CD14-positive monocyte (primary cell): ENCODE data around the gene PLS1. TPM values are rescaled to one million over a fixed set of nuclear protein-coding genes. Genes with fewer than 3 reads are reported as not detected.
"Not testable (repeated sequence)": the region's sequence is repeated elsewhere in the genome, so short reads cannot be mapped to it uniquely, and the experiment has no call there.

Source experiments
- DNase-seq, 3 donors: peaks; one replicate each; pipeline ENCODE4 v3.0.0-alpha.2; 2011 to 2022
- H2AFZ ChIP-seq: 2 replicates; pipeline ENCODE4 v1.6.0; 2012; ENCODE audit warnings: mild to moderate bottlenecking, low read depth, low read length, inconsistent platforms; ENCODE audit not compliant: insufficient read depth, poor library complexity, severe bottlenecking
- H3K27ac ChIP-seq, 2 donors: 1 replicate in 1 of 2; 2 replicates in 1 of 2; pipeline ENCODE4 v1.5.1; 2012 to 2013; ENCODE audit warnings: low read length in 2 of 2, control low read depth in 1 of 2, inconsistent platforms in 1 of 2, low read depth in 1 of 2, mild to moderate bottlenecking in 1 of 2
- H3K27me3 ChIP-seq, 2 donors: one replicate each; pipeline versions ENCODE4 v1.6.0 to v1.6.1; 2011 to 2013; ENCODE audit warnings: low read length in 2 of 2; ENCODE audit not compliant: control insufficient read depth in 2 of 2, insufficient read depth in 2 of 2
- H3K36me3 ChIP-seq, 2 donors: replicated peaks in 1 of 2; 1 replicate in 1 of 2; 2 replicates in 1 of 2; pipeline versions ENCODE4 v1.5.1 to v1.6.1; 2012 to 2013; ENCODE audit warnings: low read length in 2 of 2, control low read depth in 1 of 2, inconsistent platforms in 1 of 2, mild to moderate bottlenecking in 1 of 2; ENCODE audit not compliant: insufficient read depth in 2 of 2, control insufficient read depth in 1 of 2
- H3K4me1 ChIP-seq, 2 donors: 1 replicate in 1 of 2; 2 replicates in 1 of 2; pipeline versions ENCODE4 v1.5.1 to v1.6.1; 2012 to 2013; ENCODE audit warnings: low read length in 2 of 2, control low read depth in 1 of 2, inconsistent platforms in 1 of 2, mild to moderate bottlenecking in 1 of 2, moderate library complexity in 1 of 2; ENCODE audit not compliant: insufficient read depth in 2 of 2, control insufficient read depth in 1 of 2
- H3K4me2 ChIP-seq: replicated peaks from 2 replicates; pipeline ENCODE3; 2012; ENCODE audit warnings: low read length, moderate library complexity, mild to moderate bottlenecking; ENCODE audit not compliant: poor library complexity, severe bottlenecking; ENCODE audit errors: extremely low read depth
- H3K4me3 ChIP-seq, 3 experiments: fragments of 200-600 bp in 1 of 3; sonication (generic) in 1 of 3; replicated peaks in 1 of 3; 1 replicate in 2 of 3; 2 replicates in 1 of 3; pipeline ENCODE4 v1.5.1; 2011 to 2013; ENCODE audit warnings: low read length in 3 of 3, mild to moderate bottlenecking in 3 of 3, control low read depth in 2 of 3, low read depth in 2 of 3, inconsistent platforms in 1 of 3, moderate library complexity in 1 of 3
- H3K79me2 ChIP-seq: 2 replicates; pipeline ENCODE4 v1.6.0; 2012; ENCODE audit warnings: mild to moderate bottlenecking, control low read depth, inconsistent platforms, low read length, moderate library complexity; ENCODE audit not compliant: insufficient read depth
- H3K9ac ChIP-seq: 2 replicates; pipeline ENCODE4 v1.6.0; 2017; ENCODE audit warnings: low read length, mild to moderate bottlenecking; ENCODE audit not compliant: insufficient read depth, poor library complexity, severe bottlenecking
- H3K9me3 ChIP-seq, 2 donors: replicated peaks in 1 of 2; 1 replicate in 1 of 2; 2 replicates in 1 of 2; pipeline versions ENCODE4 v1.5.1 to v1.6.1; 2012 to 2013; ENCODE audit warnings: low read length in 2 of 2, control low read depth in 1 of 2; ENCODE audit not compliant: control insufficient read depth in 1 of 2, insufficient read depth in 1 of 2
- H4K20me1 ChIP-seq: 2 replicates; pipeline ENCODE4 v1.6.0; 2012; ENCODE audit warnings: mild to moderate bottlenecking, low read length, control low read depth, moderate library complexity; ENCODE audit not compliant: insufficient read depth
- H3K27ac Mint-ChIP-seq, 7 donors: one replicate each; pipeline ENCODE4 v1.8.0; 2020; ENCODE audit warnings: mild to moderate bottlenecking in 7 of 7, mixed read lengths in 7 of 7, moderate library complexity in 6 of 7, inconsistent platforms in 2 of 7
- H3K27me3 Mint-ChIP-seq, 3 donors: one replicate each; pipeline ENCODE4 v1.8.0; 2021 to 2022; ENCODE audit warnings: low read depth in 3 of 3, mild to moderate bottlenecking in 3 of 3, mixed read lengths in 3 of 3, moderate library complexity in 3 of 3, inconsistent platforms in 1 of 3
- H3K36me3 Mint-ChIP-seq, 2 donors: one replicate each; pipeline ENCODE4 v1.8.0; 2020; ENCODE audit warnings: mixed read lengths in 2 of 2, inconsistent platforms in 1 of 2, mild to moderate bottlenecking in 1 of 2
- H3K4me1 Mint-ChIP-seq: one replicate; pipeline ENCODE4 v1.8.0; 2020; ENCODE audit warnings: mild to moderate bottlenecking, mixed read lengths
- H3K4me3 Mint-ChIP-seq, 2 donors: one replicate each; pipeline ENCODE4 v1.8.0; 2020; ENCODE audit warnings: mild to moderate bottlenecking in 2 of 2, mixed read lengths in 2 of 2, moderate library complexity in 1 of 2
- H3K9me3 Mint-ChIP-seq, 7 donors: one replicate each; pipeline ENCODE4 v1.8.0; 2020 to 2022; ENCODE audit warnings: mixed read lengths in 7 of 7, mild to moderate bottlenecking in 6 of 7, moderate library complexity in 6 of 7, inconsistent platforms in 2 of 7
- WGBS: methylation state at CpG from one replicate; pipeline ENCODE4 v1.1.5; 2013; ENCODE audit warnings: missing lambda C conversion rate; ENCODE audit not compliant: insufficient coverage; 5-methylcytosine and 5-hydroxymethylcytosine counted together
- intact Hi-C, 2 donors: fragments of 100-400 bp; cut with micrococcal nuclease; formaldehyde crosslinking; loops; one replicate each; pipeline versions ENCODE4 v1.15.0 to v1.15.1; 2023
- polyA plus RNA-seq, 3 donors: library from polyadenylated mRNA; depleted of rRNA in 1 of 3; unstranded in 2 of 3; stranded (reverse) in 1 of 3; fragments of 300-500 nt in 2 of 3; fragments of >200 nt in 1 of 3; fragmentation: Illumina TruSeq in 2 of 3; gene quantifications; 1 replicate in 2 of 3; 2 replicates in 1 of 3; pipeline ENCODE4 v1.2.3, GENCODE V29; 2012 to 2021
- TF ChIP-seq, protein P1 (sequence below): fragments of 200-600 bp; IDR thresholded peaks from one replicate; pipeline ENCODE4 v1.8.0; 2022; ENCODE audit warnings: antibody characterized with exemption, mild to moderate bottlenecking

PLS1 gene
- polyA plus RNA-seq, 3 donors: 0.09 to 0.17 TPM; not detected in 1

DNA sequence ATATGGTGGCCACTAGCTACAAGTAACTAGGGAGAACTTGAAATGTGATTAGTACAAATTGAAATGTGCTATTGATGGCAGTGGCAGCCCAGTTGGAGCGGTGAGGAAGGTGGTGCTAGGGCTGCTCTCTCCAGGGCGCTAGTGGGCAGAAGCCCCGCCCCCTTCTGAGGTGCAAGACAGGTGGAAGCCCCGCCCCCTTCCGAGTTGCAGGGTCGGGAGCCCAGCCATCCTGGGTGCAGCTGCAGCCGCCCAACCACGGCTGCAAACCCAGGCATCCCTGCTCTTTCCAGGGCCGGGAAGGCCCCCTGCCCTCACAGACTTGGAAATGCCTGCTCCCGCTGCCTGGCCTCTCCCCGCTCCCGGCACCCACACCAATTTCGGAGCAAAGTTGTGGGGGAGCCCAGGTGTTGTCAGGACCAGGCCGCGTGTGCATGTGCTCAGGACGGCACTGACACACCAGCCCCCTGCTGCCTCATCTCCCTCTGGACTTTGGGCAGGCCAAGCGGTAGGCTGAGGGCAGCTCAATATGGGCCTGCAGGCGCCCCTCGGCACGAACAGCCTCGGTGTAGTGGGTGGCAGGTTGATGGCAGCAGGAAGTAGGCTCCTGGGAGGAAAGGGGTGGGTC, 27.7 kb upstream of the PLS1 start:
- no peak for DNase-seq
- no peaks in the 10 kb centered on the region for H3K27me3 Mint-ChIP-seq
- peaks cover 11% of the 10 kb centered on the region for H4K20me1 ChIP-seq
- peaks cover 37 to 51% of the 10 kb centered on the region in 2 donors for H3K36me3 Mint-ChIP-seq
- H3K27me3 ChIP-seq: no peaks in the 10 kb centered on the region
- no peak overlapping the region for H3K4me3 ChIP-seq
- no peaks in the 10 kb centered on the region for H3K9me3 ChIP-seq
- no peaks in the 10 kb centered on the region for H3K4me1 Mint-ChIP-seq
- H3K4me2 ChIP-seq: no peak overlapping the region
- no peak overlapping the region for H3K27ac ChIP-seq
- TF ChIP-seq, protein P1, sequence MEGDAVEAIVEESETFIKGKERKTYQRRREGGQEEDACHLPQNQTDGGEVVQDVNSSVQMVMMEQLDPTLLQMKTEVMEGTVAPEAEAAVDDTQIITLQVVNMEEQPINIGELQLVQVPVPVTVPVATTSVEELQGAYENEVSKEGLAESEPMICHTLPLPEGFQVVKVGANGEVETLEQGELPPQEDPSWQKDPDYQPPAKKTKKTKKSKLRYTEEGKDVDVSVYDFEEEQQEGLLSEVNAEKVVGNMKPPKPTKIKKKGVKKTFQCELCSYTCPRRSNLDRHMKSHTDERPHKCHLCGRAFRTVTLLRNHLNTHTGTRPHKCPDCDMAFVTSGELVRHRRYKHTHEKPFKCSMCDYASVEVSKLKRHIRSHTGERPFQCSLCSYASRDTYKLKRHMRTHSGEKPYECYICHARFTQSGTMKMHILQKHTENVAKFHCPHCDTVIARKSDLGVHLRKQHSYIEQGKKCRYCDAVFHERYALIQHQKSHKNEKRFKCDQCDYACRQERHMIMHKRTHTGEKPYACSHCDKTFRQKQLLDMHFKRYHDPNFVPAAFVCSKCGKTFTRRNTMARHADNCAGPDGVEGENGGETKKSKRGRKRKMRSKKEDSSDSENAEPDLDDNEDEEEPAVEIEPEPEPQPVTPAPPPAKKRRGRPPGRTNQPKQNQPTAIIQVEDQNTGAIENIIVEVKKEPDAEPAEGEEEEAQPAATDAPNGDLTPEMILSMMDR: no peak
- no peak overlapping the region for H3K27ac Mint-ChIP-seq
- intact Hi-C loops: no loop called here
- no peak overlapping the region for H2AFZ ChIP-seq
- H3K4me1 ChIP-seq: peaks cover 0 to under 1% of the 10 kb centered on the region in 2 donors
- H3K9me3 Mint-ChIP-seq: peaks cover 0 to 3% (median 0%) of the 10 kb centered on the region in 7 donors
- H3K4me3 Mint-ChIP-seq: no peak overlapping the region
- H3K79me2 ChIP-seq: peaks cover 49% of the 10 kb centered on the region
- WGBS: 98% methylated on average over 21 of the region's 21 CpGs
- H3K9ac ChIP-seq: no peak overlapping the region
- H3K36me3 ChIP-seq: peaks cover 21 to 43% of the 10 kb centered on the region in 2 donors

DNA sequence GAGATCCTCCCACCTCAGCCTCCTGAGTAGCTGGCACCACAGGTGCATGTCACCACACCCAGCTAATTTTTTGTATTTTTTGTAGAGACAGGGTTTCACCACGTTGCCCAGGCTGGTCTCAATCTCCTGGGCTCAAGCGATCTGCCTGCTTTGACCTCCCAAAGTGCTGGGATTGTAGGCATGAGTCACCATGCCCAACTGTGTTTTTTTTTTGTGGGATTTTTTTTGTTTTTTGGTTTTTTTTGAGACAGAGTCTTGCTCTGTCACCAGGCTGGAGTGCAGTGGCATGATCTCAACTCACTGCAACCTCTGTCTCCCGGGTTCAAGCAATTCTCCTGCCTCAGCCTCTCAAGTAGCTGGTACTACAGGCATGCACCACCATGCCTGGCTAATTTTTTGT, 26.8 kb upstream of the PLS1 start:
- H3K27ac ChIP-seq, H3K27me3 Mint-ChIP-seq, H3K9me3 Mint-ChIP-seq, intact Hi-C loops, H3K4me2 ChIP-seq, H3K4me1 Mint-ChIP-seq, H3K9me3 ChIP-seq, H3K4me3 Mint-ChIP-seq, H2AFZ ChIP-seq, H3K4me1 ChIP-seq, DNase-seq, H3K27me3 ChIP-seq, H3K9ac ChIP-seq, H3K4me3 ChIP-seq: not testable (repeated sequence)
- Histone ChIP-seq H3K36me3 (peaks cover 15 to 34% of the 10 kb centered on the region in 2 donors), H3K79me2 (peaks cover 58% of the 10 kb centered on the region), H4K20me1 (peaks cover 11% of the 10 kb centered on the region)
- Mint-ChIP-seq H3K27ac (peak overlapping the region in 1 of 7 donors; percentile 8), H3K36me3 (peaks cover 31 to 46% of the 10 kb centered on the region in 2 donors)
- 100% methylated on average over 2 of the region's 3 CpGs for WGBS

DNA sequence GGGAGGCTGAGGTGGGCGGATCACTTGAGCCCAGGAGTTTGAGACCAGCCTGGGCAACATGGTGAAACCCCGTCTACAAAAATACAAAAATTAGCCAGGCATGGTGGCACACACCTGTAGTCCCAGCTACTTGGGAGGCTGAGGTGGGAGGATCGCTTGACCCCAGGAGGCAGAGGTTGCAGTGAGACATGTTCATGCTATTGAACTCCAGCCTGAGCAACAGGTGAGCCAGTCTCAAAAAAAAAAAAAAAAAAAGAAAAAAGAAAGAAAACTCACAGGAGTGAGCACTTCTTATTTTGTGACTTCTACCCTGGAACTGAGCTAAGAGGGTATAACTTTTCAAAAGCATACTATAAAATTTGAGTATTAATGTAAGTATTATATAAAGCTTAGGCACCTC, 22.0 kb upstream of the PLS1 start:
- Mint-ChIP-seq H3K27ac (peak overlapping the region in 5 of 7 donors; percentile 82 to 94 (median 89)), H3K36me3 (peaks cover 19% of the 10 kb centered on the region in 2 donors), H3K4me1 (peaks cover 44% of the 10 kb centered on the region)
- H3K9me3 ChIP-seq, H3K4me3 Mint-ChIP-seq, H3K27me3 ChIP-seq, H4K20me1 ChIP-seq, DNase-seq, H3K27me3 Mint-ChIP-seq, H3K4me2 ChIP-seq, H3K9me3 Mint-ChIP-seq, H3K9ac ChIP-seq, H2AFZ ChIP-seq, H3K4me3 ChIP-seq, H3K36me3 ChIP-seq: not testable (repeated sequence)
- WGBS: no CpG with 5 or more reads among the region's 3 CpGs
- intact Hi-C loops: loop anchor here (10.0 kb wide), 1 partner anchor 129 kb away; the partner anchor contains the start of gene XRN1 (in 2 of the 2)
- Histone ChIP-seq H3K4me1 (peaks cover 30 to 47% of the 10 kb centered on the region in 2 donors), H3K79me2 (peaks cover 80% of the 10 kb centered on the region), H3K27ac (peak overlapping the region in 1 of 2 donors; percentile 86)
